Measurements from ENCODE around the gene TMCO4. TPM values are rescaled to one million over a fixed set of nuclear protein-coding genes. Genes with fewer than 3 reads are reported as not detected.

The TMCO4 gene
- total and polyA plus RNA-seq, 2 donors (not counting 1 experiment from before 2014, with no cell fraction given) = 12.5 to 24.3 TPM

GRCh38 chr1:19651141-19651737, 148.5 kb downstream of the TMCO4 start:
- Histone ChIP-seq H2AFZ (ENCODE audit: low read length) (no peak overlapping the region), H3K27ac (ENCODE audit: insufficient read depth, low read length) (peak overlapping the region; percentile 91), H3K9ac (ENCODE audit: insufficient read depth, low read length) (peak overlapping the region; percentile 26), H3K4me3 (replicated peaks in 1 of 4; ENCODE audit: control extremely low read depth in 1 of 4, insufficient read depth in 1 of 4, low read depth in 3 of 4, low read length in 4 of 4) (peak overlapping the region in 1 of 4 experiments; percentile 12), H3K4me1 (ENCODE audit: control insufficient read depth, extremely low read depth, insufficient read depth, low read length) (peaks cover 34% of the 10 kb centered on the region), H4K20me1 (ENCODE audit: control insufficient read depth, extremely low read depth, insufficient read depth, low read length) (no peaks in the 10 kb centered on the region), H3K4me2 (ENCODE audit: extremely low read depth, insufficient read depth, low read length) (peak overlapping the region; percentile 52), H3K79me2 (ENCODE audit: control insufficient read depth, insufficient read depth, low read length) (peaks cover 72% of the 10 kb centered on the region), H3K9me3 (ENCODE audit: control insufficient read depth, insufficient read depth, low read depth, low read length) (no peaks in the 10 kb centered on the region), H3K36me3 (ENCODE audit: control insufficient read depth, insufficient read depth, low read length) (peaks cover 2% of the 10 kb centered on the region), H3K27me3 (ENCODE audit: control insufficient read depth, insufficient read depth, low read length) (no peaks in the 10 kb centered on the region)
- peak; percentile 45 to 56 for DNase-seq (ENCODE audit: low read depth in 2 of 2)
- TF ChIP-seq, protein P1, sequence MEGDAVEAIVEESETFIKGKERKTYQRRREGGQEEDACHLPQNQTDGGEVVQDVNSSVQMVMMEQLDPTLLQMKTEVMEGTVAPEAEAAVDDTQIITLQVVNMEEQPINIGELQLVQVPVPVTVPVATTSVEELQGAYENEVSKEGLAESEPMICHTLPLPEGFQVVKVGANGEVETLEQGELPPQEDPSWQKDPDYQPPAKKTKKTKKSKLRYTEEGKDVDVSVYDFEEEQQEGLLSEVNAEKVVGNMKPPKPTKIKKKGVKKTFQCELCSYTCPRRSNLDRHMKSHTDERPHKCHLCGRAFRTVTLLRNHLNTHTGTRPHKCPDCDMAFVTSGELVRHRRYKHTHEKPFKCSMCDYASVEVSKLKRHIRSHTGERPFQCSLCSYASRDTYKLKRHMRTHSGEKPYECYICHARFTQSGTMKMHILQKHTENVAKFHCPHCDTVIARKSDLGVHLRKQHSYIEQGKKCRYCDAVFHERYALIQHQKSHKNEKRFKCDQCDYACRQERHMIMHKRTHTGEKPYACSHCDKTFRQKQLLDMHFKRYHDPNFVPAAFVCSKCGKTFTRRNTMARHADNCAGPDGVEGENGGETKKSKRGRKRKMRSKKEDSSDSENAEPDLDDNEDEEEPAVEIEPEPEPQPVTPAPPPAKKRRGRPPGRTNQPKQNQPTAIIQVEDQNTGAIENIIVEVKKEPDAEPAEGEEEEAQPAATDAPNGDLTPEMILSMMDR (conservative IDR thresholded peaks at IDR 0.05 in 1 of 2, IDR thresholded peaks at IDR 0.05 in 1 of 2; ENCODE audit: low read depth in 1 of 2, low read length in 2 of 2) = peak; percentile 73 to 78
- no peak for TF ChIP-seq EZH2 (IDR thresholded peaks at IDR 0.05; ENCODE audit: low read length, missing control alignments)

GRCh38 chr1:19650416-19651140, 149.1 kb downstream of the TMCO4 start:
- Histone ChIP-seq H3K4me2 (ENCODE audit: extremely low read depth, insufficient read depth, low read length) (peak overlapping the region; percentile 68), H3K9ac (ENCODE audit: insufficient read depth, low read length) (peak overlapping the region; percentile 26), H3K36me3 (ENCODE audit: control insufficient read depth, insufficient read depth, low read length) (peaks cover 3% of the 10 kb centered on the region), H3K27ac (ENCODE audit: insufficient read depth, low read length) (peak overlapping the region; percentile 91), H3K9me3 (ENCODE audit: control insufficient read depth, insufficient read depth, low read depth, low read length) (no peaks in the 10 kb centered on the region), H3K79me2 (ENCODE audit: control insufficient read depth, insufficient read depth, low read length) (peaks cover 79% of the 10 kb centered on the region), H3K4me3 (replicated peaks in 1 of 4; ENCODE audit: control extremely low read depth in 1 of 4, insufficient read depth in 1 of 4, low read depth in 3 of 4, low read length in 4 of 4) (peak overlapping the region in 1 of 4 experiments; percentile 12), H3K4me1 (ENCODE audit: control insufficient read depth, extremely low read depth, insufficient read depth, low read length) (peaks cover 41% of the 10 kb centered on the region), H3K27me3 (ENCODE audit: control insufficient read depth, insufficient read depth, low read length) (no peaks in the 10 kb centered on the region), H4K20me1 (ENCODE audit: control insufficient read depth, extremely low read depth, insufficient read depth, low read length) (no peaks in the 10 kb centered on the region), H2AFZ (ENCODE audit: low read length) (no peak overlapping the region)
- TF ChIP-seq, protein P1 (conservative IDR thresholded peaks at IDR 0.05 in 1 of 2, IDR thresholded peaks at IDR 0.05 in 1 of 2; ENCODE audit: low read depth in 1 of 2, low read length in 2 of 2) = no peak
- TF ChIP-seq EZH2 (IDR thresholded peaks at IDR 0.05; ENCODE audit: low read length, missing control alignments) = no peak
- no peak for DNase-seq (ENCODE audit: low read depth in 2 of 2)

DNA sequence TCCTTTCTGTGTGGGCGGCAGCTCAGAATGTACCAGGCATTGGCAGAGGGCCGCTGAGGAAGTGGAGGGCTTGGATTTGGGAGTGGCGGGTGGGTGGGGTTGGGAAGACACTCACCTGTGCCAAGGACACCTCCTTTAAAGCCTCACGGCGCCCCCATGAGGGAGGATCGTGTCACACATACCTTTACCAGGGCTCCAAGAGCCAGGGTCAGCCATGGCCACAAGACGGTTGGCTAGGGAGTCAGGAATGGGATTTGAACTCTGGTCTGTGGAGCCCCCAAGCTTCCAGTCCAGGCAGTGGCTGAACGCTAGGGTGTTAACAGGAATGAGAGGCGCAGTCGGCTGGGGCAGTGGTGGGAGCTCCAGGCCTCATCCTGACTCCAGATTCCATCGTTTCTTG, 151.0 kb downstream of the TMCO4 start:
- Histone ChIP-seq H3K9me3 (ENCODE audit: control insufficient read depth, insufficient read depth, low read depth, low read length) (no peaks in the 10 kb centered on the region), H3K27me3 (ENCODE audit: control insufficient read depth, insufficient read depth, low read length) (no peaks in the 10 kb centered on the region), H3K79me2 (ENCODE audit: control insufficient read depth, insufficient read depth, low read length) (peaks cover 75% of the 10 kb centered on the region), H4K20me1 (ENCODE audit: control insufficient read depth, extremely low read depth, insufficient read depth, low read length) (no peaks in the 10 kb centered on the region), H3K9ac (ENCODE audit: insufficient read depth, low read length) (no peak overlapping the region), H3K36me3 (ENCODE audit: control insufficient read depth, insufficient read depth, low read length) (peaks cover 1% of the 10 kb centered on the region), H3K4me2 (ENCODE audit: extremely low read depth, insufficient read depth, low read length) (no peak overlapping the region), H2AFZ (ENCODE audit: low read length) (no peak overlapping the region), H3K4me3 (replicated peaks in 1 of 4; ENCODE audit: control extremely low read depth in 1 of 4, insufficient read depth in 1 of 4, low read depth in 3 of 4, low read length in 4 of 4) (no peak overlapping the region), H3K4me1 (ENCODE audit: control insufficient read depth, extremely low read depth, insufficient read depth, low read length) (peaks cover 32% of the 10 kb centered on the region), H3K27ac (ENCODE audit: insufficient read depth, low read length) (no peak overlapping the region)
- TF ChIP-seq, protein P1 (conservative IDR thresholded peaks at IDR 0.05 in 1 of 2, IDR thresholded peaks at IDR 0.05 in 1 of 2; ENCODE audit: low read depth in 1 of 2, low read length in 2 of 2) = peak; percentile 32 to 36
- TF ChIP-seq EZH2 (IDR thresholded peaks at IDR 0.05; ENCODE audit: low read length, missing control alignments) = no peak
- peak; percentile 19 to 43 for DNase-seq (ENCODE audit: low read depth in 2 of 2)

All from fibroblast of lung (primary cell).